HepG2 (cell line): ENCODE measurements around the gene RHOC. TPM values are rescaled to one million over a fixed set of nuclear protein-coding genes. Genes with fewer than 3 reads are reported as not detected.

Experiments
- BCL3 ChIP-seq: sonication (generic); formaldehyde crosslinking; IDR thresholded peaks from 2 replicates; pipeline ENCODE4 v1.5.1; 2020; ENCODE audit warnings: mild to moderate bottlenecking, missing genetic modification reagents, moderate library complexity
- ELF4 ChIP-seq: sonication (generic); formaldehyde crosslinking; IDR thresholded peaks from 2 replicates; pipeline ENCODE4 v1.5.0; 2020; ENCODE audit warnings: missing genetic modification reagents, mild to moderate bottlenecking, moderate library complexity, borderline replicate concordance
- FOXJ3 ChIP-seq: sonication (generic); formaldehyde crosslinking; IDR thresholded peaks from 2 replicates; pipeline ENCODE4 v1.4.0; 2020; ENCODE audit warnings: missing genetic modification reagents, mild to moderate bottlenecking, borderline replicate concordance
- GABPA ChIP-seq, 2 experiments: IDR thresholded peaks; 2 replicates each; pipeline ENCODE4 v1.6.1; 2011 to 2016; ENCODE audit warnings: low read depth in 2 of 2, low read length in 1 of 2, missing biosample characterization in 1 of 2, missing genetic modification characterization in 1 of 2
- MYC ChIP-seq: sonication (generic); formaldehyde crosslinking; IDR thresholded peaks from 2 replicates; pipeline ENCODE4 v1.9.0; 2021; ENCODE audit warnings: missing genetic modification reagents, borderline replicate concordance
- NFKB2 ChIP-seq: sonication (generic); formaldehyde crosslinking; IDR thresholded peaks from 2 replicates; pipeline ENCODE4 v1.4.0; 2020; ENCODE audit warnings: missing genetic modification reagents, borderline replicate concordance
- NKX3-1 ChIP-seq: sonication (generic); formaldehyde crosslinking; IDR thresholded peaks from 2 replicates; pipeline ENCODE4 v1.5.0; 2020; ENCODE audit warnings: missing genetic modification reagents
- RBM22 ChIP-seq: fragments of 200-400 bp; formaldehyde crosslinking; optimal IDR thresholded peaks from 2 replicates; pipeline ENCODE3; 2017; ENCODE audit warnings: mild to moderate bottlenecking, low read length, moderate library complexity
- ZBTB7B ChIP-seq: sonication (generic); formaldehyde crosslinking; IDR thresholded peaks from 2 replicates; pipeline ENCODE4 v1.4.0; 2020; ENCODE audit warnings: missing genetic modification reagents
- ZFP1 ChIP-seq: IDR thresholded peaks from 2 replicates; pipeline ENCODE4 v1.6.1; 2016
- ZNF225 ChIP-seq: sonication (generic); formaldehyde crosslinking; IDR thresholded peaks from 2 replicates; pipeline ENCODE4 v1.4.0; 2020; ENCODE audit warnings: mild to moderate bottlenecking, missing genetic modification reagents
- ZNF256 ChIP-seq: sonication (generic); formaldehyde crosslinking; conservative IDR thresholded peaks from 2 replicates; pipeline ENCODE4 v1.4.0; 2020; ENCODE audit warnings: missing genetic modification reagents
- ZNF543 ChIP-seq: sonication (generic); formaldehyde crosslinking; IDR thresholded peaks from 2 replicates; pipeline ENCODE4 v1.4.0; 2020; ENCODE audit warnings: mild to moderate bottlenecking, missing genetic modification reagents
- ZNF546 ChIP-seq: sonication (generic); formaldehyde crosslinking; conservative IDR thresholded peaks from 2 replicates; pipeline ENCODE4 v1.8.1; 2023; ENCODE audit warnings: mild to moderate bottlenecking, missing genetic modification reagents
- ZNF687 ChIP-seq: sonication (generic); formaldehyde crosslinking; IDR thresholded peaks from 2 replicates; pipeline ENCODE4 v1.5.1; 2020; ENCODE audit warnings: mild to moderate bottlenecking, missing genetic modification reagents, moderate library complexity
- polyA plus RNA-seq, 8 experiments: library from polyadenylated mRNA; depleted of rRNA in 3 of 8; stranded (reverse) in 7 of 8; unstranded in 1 of 8; fragments of >200 nt; fragmentation: Illumina TruSeq in 4 of 8; extraction: Trizol in 4 of 8; gene quantifications; 2 replicates each; pipeline versions ENCODE4 v1.2.1 to v1.2.3, GENCODE V29; 2011 to 2016; ENCODE audit warnings: low read depth in 4 of 8, missing spikeins in 1 of 8, mixed read lengths in 1 of 8; ENCODE audit not compliant: insufficient read depth in 1 of 8
- total RNA-seq, 5 experiments: library from RNA; depleted of rRNA; stranded (reverse); fragments of >200 nt; fragmentation: Illumina TruSeq; extraction: Trizol; gene quantifications; 2 replicates each; pipeline ENCODE4 v1.2.3, GENCODE V29; 2016; ENCODE audit warnings: low read depth in 1 of 5
- TF ChIP-seq, protein P1 (sequence below): IDR thresholded peaks from 2 replicates; pipeline ENCODE4 v1.6.1; 2016; ENCODE audit warnings: low read depth, control low read depth
- TF ChIP-seq, protein P2 (sequence below): IDR thresholded peaks from 2 replicates; pipeline ENCODE4 v1.6.1; 2016; ENCODE audit warnings: missing biosample characterization, missing genetic modification reagents, low read depth
- TF ChIP-seq, protein P3 (sequence below): sonication (generic); formaldehyde crosslinking; IDR thresholded peaks from 2 replicates; pipeline ENCODE4 v1.8.0; 2022; ENCODE audit warnings: mild to moderate bottlenecking, missing genetic modification reagents, moderate library complexity

Gene RHOC
- total and polyA plus RNA-seq, 2 of the 13 experiments (the other 11 are each of a cell fraction or from before 2014, with no cell fraction given) = 64.3 to 182 TPM

DNA sequence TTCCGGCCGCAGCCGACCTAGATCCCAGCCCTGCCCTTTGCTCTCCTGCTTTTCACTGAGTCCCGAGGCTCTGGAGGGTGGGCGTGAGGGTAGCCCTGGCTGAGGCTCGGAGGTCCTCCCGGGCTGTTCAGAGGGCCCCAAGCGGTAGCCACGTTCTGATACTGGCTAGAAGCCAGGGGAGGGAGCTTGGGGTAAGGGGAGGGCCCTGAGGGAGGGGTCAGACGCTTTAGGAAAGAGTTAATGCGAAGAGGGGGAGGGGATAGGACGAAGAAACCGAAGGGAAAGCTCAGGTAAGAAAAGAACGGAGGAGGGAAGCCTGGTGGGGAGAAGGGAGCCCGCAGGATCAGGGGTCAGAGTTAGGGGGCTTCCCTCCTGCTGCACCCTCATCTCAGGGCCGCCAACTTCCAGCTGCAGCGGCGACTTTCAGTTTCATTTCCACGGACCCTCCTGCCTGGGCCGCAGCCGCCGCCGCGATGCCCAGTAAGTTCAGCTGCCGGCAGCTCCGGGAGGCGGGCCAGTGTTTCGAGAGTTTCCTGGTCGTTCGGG, 32.4 kb downstream of the RHOC start, which contains the start of gene MOV10 (continued):
- TF ChIP-seq ZNF687 (CRISPR knock-in tag) (peak; percentile 73; the same call in 1 of the 2 replicates), GABPA (IDR thresholded peaks at IDR 0.05; ENCODE audit: low read depth, low read length) (no peak), GABPA (CRISPR knock-in tag; IDR thresholded peaks at IDR 0.05; ENCODE audit: low read depth) (no peak), ZBTB7B (CRISPR knock-in tag) (peak; percentile 64; the same call in 1 of the 2 replicates), MYC (CRISPR knock-in tag) (peak; percentile 32; the same call in 1 of the 2 replicates), BCL3 (CRISPR knock-in tag) (no peak), ZFP1 (CRISPR knock-in tag) (no peak), NKX3-1 (CRISPR knock-in tag) (0 out of 2 replicates have a peak, but pooled peaks have one; percentile 13), ZNF225 (CRISPR knock-in tag) (no peak), ZNF543 (CRISPR knock-in tag) (peak; percentile 38; the same call in 1 of the 2 replicates), RBM22 (peak; percentile 13), FOXJ3 (0 out of 2 replicates have a peak, but pooled peaks have one; percentile 39), ZNF546 (CRISPR knock-in tag) (no peak), ELF4 (CRISPR knock-in tag) (no peak), ZNF256 (CRISPR knock-in tag) (no peak), NFKB2 (CRISPR knock-in tag) (no peak; the same call in 1 of the 2 replicates)
- TF ChIP-seq, protein P1, sequence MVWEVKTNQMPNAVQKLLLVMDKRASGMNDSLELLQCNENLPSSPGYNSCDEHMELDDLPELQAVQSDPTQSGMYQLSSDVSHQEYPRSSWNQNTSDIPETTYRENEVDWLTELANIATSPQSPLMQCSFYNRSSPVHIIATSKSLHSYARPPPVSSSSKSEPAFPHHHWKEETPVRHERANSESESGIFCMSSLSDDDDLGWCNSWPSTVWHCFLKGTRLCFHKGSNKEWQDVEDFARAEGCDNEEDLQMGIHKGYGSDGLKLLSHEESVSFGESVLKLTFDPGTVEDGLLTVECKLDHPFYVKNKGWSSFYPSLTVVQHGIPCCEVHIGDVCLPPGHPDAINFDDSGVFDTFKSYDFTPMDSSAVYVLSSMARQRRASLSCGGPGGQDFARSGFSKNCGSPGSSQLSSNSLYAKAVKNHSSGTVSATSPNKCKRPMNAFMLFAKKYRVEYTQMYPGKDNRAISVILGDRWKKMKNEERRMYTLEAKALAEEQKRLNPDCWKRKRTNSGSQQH (CRISPR knock-in tag) = 0 out of 2 replicates have a peak, but pooled peaks have one; percentile 58
- TF ChIP-seq, protein P2, sequence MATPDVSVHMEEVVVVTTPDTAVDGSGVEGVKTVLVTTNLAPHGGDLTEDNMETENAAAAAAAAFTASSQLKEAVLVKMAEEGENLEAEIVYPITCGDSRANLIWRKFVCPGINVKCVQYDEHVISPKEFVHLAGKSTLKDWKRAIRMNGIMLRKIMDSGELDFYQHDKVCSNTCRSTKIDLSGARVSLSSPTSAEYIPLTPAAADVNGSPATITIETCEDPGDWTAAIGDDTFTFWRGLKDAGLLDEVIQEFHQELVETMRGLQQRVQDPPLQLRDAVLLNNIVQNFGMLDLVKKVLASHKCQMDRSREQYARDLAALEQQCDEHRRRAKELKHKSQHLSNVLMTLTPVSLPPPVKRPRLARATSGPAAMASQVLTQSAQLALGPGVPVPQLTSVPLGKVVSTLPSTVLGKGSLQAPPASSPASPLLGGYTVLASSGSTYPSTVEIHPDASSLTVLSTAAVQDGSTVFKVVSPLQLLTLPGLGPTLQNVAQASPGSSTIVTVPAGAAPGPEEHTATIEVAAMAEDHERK = no peak
- TF ChIP-seq, protein P3, sequence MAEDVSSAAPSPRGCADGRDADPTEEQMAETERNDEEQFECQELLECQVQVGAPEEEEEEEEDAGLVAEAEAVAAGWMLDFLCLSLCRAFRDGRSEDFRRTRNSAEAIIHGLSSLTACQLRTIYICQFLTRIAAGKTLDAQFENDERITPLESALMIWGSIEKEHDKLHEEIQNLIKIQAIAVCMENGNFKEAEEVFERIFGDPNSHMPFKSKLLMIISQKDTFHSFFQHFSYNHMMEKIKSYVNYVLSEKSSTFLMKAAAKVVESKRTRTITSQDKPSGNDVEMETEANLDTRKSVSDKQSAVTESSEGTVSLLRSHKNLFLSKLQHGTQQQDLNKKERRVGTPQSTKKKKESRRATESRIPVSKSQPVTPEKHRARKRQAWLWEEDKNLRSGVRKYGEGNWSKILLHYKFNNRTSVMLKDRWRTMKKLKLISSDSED (CRISPR knock-in tag) = no peak
